BLaER1 treated with 17β-estradiol and CSF1 and Interleukin-3, amounts not matched to agents 10 nM and 100 nM (cell line): Measurements from ENCODE around the gene VGF.

Experiments used
- H3K27ac ChIP-seq, 11 experiments: shearing (Covaris generic); formaldehyde crosslinking; 2 replicates each; pipeline ENCODE4 v1.8.1; 2022
- H3K27me3 ChIP-seq, 11 experiments: shearing (Covaris generic); formaldehyde crosslinking; 2 replicates each; pipeline ENCODE4 v1.8.1; 2022
- H3K36me3 ChIP-seq, 11 experiments: shearing (Covaris generic); formaldehyde crosslinking; 2 replicates each; pipeline ENCODE4 v1.8.1; 2022
- H3K4me1 ChIP-seq, 10 experiments: shearing (Covaris generic); formaldehyde crosslinking; 2 replicates each; pipeline ENCODE4 v1.8.1; 2022
- H3K4me2 ChIP-seq, 11 experiments: shearing (Covaris generic); formaldehyde crosslinking; 2 replicates each; pipeline ENCODE4 v1.8.1; 2022
- H3K4me3 ChIP-seq, 10 experiments: shearing (Covaris generic); formaldehyde crosslinking; 2 replicates each; pipeline ENCODE4 v1.8.1; 2022
- H3K9ac ChIP-seq, 11 experiments: shearing (Covaris generic); formaldehyde crosslinking; 2 replicates each; pipeline ENCODE4 v1.8.1; 2022
- H3K9me3 ChIP-seq, 11 experiments: shearing (Covaris generic); formaldehyde crosslinking; replicated peaks in 1 of 11; 2 replicates each; pipeline ENCODE4 v1.8.1; 2022
- H4K20me1 ChIP-seq, 11 experiments: shearing (Covaris generic); formaldehyde crosslinking; 2 replicates each; pipeline ENCODE4 v1.8.1; 2022
- Cebpa-rat ChIP-seq, 11 experiments: shearing (Covaris generic); IDR thresholded peaks; 2 replicates each; pipeline ENCODE4 v1.8.1; 2022

The VGF gene

GRCh38 chr7:101159696-101160674 lies 5.4 kb downstream of the VGF start:
- H3K27ac ChIP-seq: no peak overlapping the region
- peaks cover 0 to 64% (median 14%) of the 10 kb centered on the region in 11 experiments; a peak in 21 of 22 replicates for H4K20me1 ChIP-seq
- TF ChIP-seq Cebpa-rat (IDR thresholded peaks at IDR 0.05): no peak
- H3K4me1 ChIP-seq: peaks cover 45 to 76% (median 72%) of the 10 kb centered on the region in 10 experiments
- H3K9me3 ChIP-seq: no peaks in the 10 kb centered on the region
- H3K9ac ChIP-seq: 0 out of 22 replicates have a peak overlapping the region, but pooled peaks of 1 of the 11 experiments have one; percentile 13
- peaks cover 11 to 16% (median 13%) of the 10 kb centered on the region in 11 experiments; a peak in 21 of 22 replicates for H3K27me3 ChIP-seq
- H3K4me2 ChIP-seq: peak overlapping the region in 8 of 11 experiments; percentile 10 to 37 (median 28); a peak in 10 of 22 replicates
- no peak overlapping the region for H3K4me3 ChIP-seq
- peaks cover 23 to 44% (median 37%) of the 10 kb centered on the region in 11 experiments for H3K36me3 ChIP-seq

GRCh38 chr7:101156866-101157589 lies 8.3 kb downstream of the VGF start:
- no peak for TF ChIP-seq Cebpa-rat (IDR thresholded peaks at IDR 0.05)
- Histone ChIP-seq H3K4me1 (peaks cover 31 to 62% (median 56%) of the 10 kb centered on the region in 10 experiments), H4K20me1 (peaks cover 0 to 49% (median 0%) of the 10 kb centered on the region in 11 experiments; a peak in 6 of 22 replicates), H3K4me3 (no peak overlapping the region), H3K9me3 (no peaks in the 10 kb centered on the region), H3K36me3 (peaks cover 23 to 44% (median 37%) of the 10 kb centered on the region in 11 experiments), H3K27ac (no peak overlapping the region), H3K27me3 (no peaks in the 10 kb centered on the region), H3K9ac (no peak overlapping the region; a peak in 2 of 22 replicates), H3K4me2 (peak overlapping the region in 4 of 11 experiments; percentile 90 to 99 (median 96); a peak in 3 of 22 replicates)

GRCh38 chr7:101156277-101156676 lies 9.1 kb downstream of the VGF start:
- Histone ChIP-seq H3K4me2 (peak overlapping the region; percentile 90 to 100 (median 97); a peak in 19 of 22 replicates), H3K27ac (no peak overlapping the region), H3K4me3 (0 out of 20 replicates have a peak overlapping the region, but pooled peaks of 1 of the 10 experiments have one; percentile 83), H3K9ac (peak overlapping the region in 1 of 11 experiments; percentile 85; a peak in 1 of 22 replicates), H3K36me3 (peaks cover 23 to 44% (median 37%) of the 10 kb centered on the region in 11 experiments), H3K27me3 (no peaks in the 10 kb centered on the region), H3K9me3 (no peaks in the 10 kb centered on the region), H3K4me1 (peaks cover 27 to 55% (median 48%) of the 10 kb centered on the region in 10 experiments), H4K20me1 (peaks cover 0 to 49% (median 0%) of the 10 kb centered on the region in 11 experiments; a peak in 6 of 22 replicates)
- TF ChIP-seq Cebpa-rat (IDR thresholded peaks at IDR 0.05): no peak

GRCh38 chr7:101155303-101155702 lies 10.1 kb downstream of the VGF start:
- H3K36me3 ChIP-seq: peaks cover 23 to 43% (median 36%) of the 10 kb centered on the region in 11 experiments
- no peaks in the 10 kb centered on the region for H3K27me3 ChIP-seq
- H3K4me1 ChIP-seq: peaks cover 27 to 46% (median 41%) of the 10 kb centered on the region in 10 experiments
- H4K20me1 ChIP-seq: peaks cover 0 to 47% (median 0%) of the 10 kb centered on the region in 11 experiments; a peak in 6 of 22 replicates
- peak overlapping the region; percentile 80 to 89 (median 85) for H3K9ac ChIP-seq
- H3K4me3 ChIP-seq: peak overlapping the region; percentile 70 to 93 (median 82)
- peak overlapping the region; percentile 39 to 82 (median 75) for H3K27ac ChIP-seq
- no peaks in the 10 kb centered on the region for H3K9me3 ChIP-seq
- H3K4me2 ChIP-seq: peak overlapping the region; percentile 90 to 100 (median 97)
- TF ChIP-seq Cebpa-rat (IDR thresholded peaks at IDR 0.05): no peak

- Histone ChIP-seq H3K9ac (peak overlapping the region; percentile 80 to 89 (median 85)), H4K20me1 (peaks cover 0 to 42% (median 0%) of the 10 kb centered on the region in 11 experiments; a peak in 5 of 22 replicates), H3K9me3 (no peaks in the 10 kb centered on the region), H3K27ac (peak overlapping the region; percentile 39 to 82 (median 75)), H3K36me3 (peaks cover 21 to 36% (median 32%) of the 10 kb centered on the region in 11 experiments), H3K27me3 (no peaks in the 10 kb centered on the region), H3K4me2 (peak overlapping the region; percentile 90 to 100 (median 97)), H3K4me3 (peak overlapping the region; percentile 70 to 93 (median 82)), H3K4me1 (peaks cover 27 to 40% (median 34%) of the 10 kb centered on the region in 10 experiments)
- TF ChIP-seq Cebpa-rat (IDR thresholded peaks at IDR 0.05): no peak
Observed at GRCh38 chr7:101154693-101155102, 10.7 kb downstream of the VGF start.

- H3K9ac ChIP-seq: peak within 1 kb of the TSS; percentile 80 to 89 (median 85)
- H3K36me3 ChIP-seq: peaks cover 16 to 31% (median 26%) of the 10 kb centered on the region in 11 experiments
- TF ChIP-seq Cebpa-rat (IDR thresholded peaks at IDR 0.05): no peak
- H4K20me1 ChIP-seq: peaks cover 0 to 36% (median 0%) of the 10 kb centered on the region in 11 experiments; a peak in 5 of 22 replicates
- H3K4me2 ChIP-seq: peak within 1 kb of the TSS; percentile 90 to 100 (median 97)
- H3K4me1 ChIP-seq: peaks cover 26 to 38% (median 30%) of the 10 kb centered on the region in 10 experiments
- H3K27me3 ChIP-seq: 0 out of 22 replicates have a peak, but pooled peaks cover 0 to 4% (median 0%) of the 10 kb centered on the region in 11 experiments
- peak within 1 kb of the TSS; percentile 70 to 93 (median 82) for H3K4me3 ChIP-seq
- no peaks in the 10 kb centered on the region for H3K9me3 ChIP-seq
- H3K27ac ChIP-seq: peak within 1 kb of the TSS; percentile 39 to 82 (median 75)
Observed at GRCh38 chr7:101153969-101154692, 11.2 kb downstream of the VGF start, which contains the start of gene AP1S1. Gene AP1S1, plus strand, starts transcription at chr7:101154476. Its CDS starts 39 bp downstream, at chr7:101154515.

GRCh38 chr7:101151908-101152651 lies 13.3 kb downstream of the VGF start:
- 0 out of 22 replicates have a peak, but pooled peaks cover 0 to 10% (median 0%) of the 10 kb centered on the region in 11 experiments for H3K27me3 ChIP-seq

More at GRCh38 chr7:101151908-101152651, 13.3 kb downstream of the VGF start:
- H4K20me1 ChIP-seq: peaks cover 0 to 16% (median 0%) of the 10 kb centered on the region in 11 experiments; a peak in 5 of 22 replicates
- no peak overlapping the region for H3K9ac ChIP-seq
- H3K27ac ChIP-seq: no peak overlapping the region
- no peaks in the 10 kb centered on the region for H3K9me3 ChIP-seq
- H3K4me1 ChIP-seq: peaks cover 21 to 33% (median 28%) of the 10 kb centered on the region in 10 experiments
- peaks cover 2 to 10% (median 6%) of the 10 kb centered on the region in 11 experiments; a peak in 19 of 22 replicates for H3K36me3 ChIP-seq
- H3K4me3 ChIP-seq: no peak overlapping the region
- TF ChIP-seq Cebpa-rat (IDR thresholded peaks at IDR 0.05): no peak
- no peak overlapping the region for H3K4me2 ChIP-seq
